ENCODE results near the gene OR2L5.

- TF ChIP-seq POLR2A (IDR thresholded peaks at IDR 0.05) (no peak), CTCF (IDR thresholded peaks at IDR 0.05) (no peak), POLR2AphosphoS5 (IDR thresholded peaks at IDR 0.05) (no peak), EP300 (IDR thresholded peaks at IDR 0.05) (no peak)
Observed at GRCh38 chr1:248047008-248047407, 33.5 kb downstream of the OR2L5 start.
